ENCODE data around the gene PUS7L. TPM values are rescaled to one million over a fixed set of nuclear protein-coding genes. Genes with fewer than 3 reads are reported as not detected.

Gene PUS7L
- total and polyA plus RNA-seq, 4 experiments from 2014 or later: 25.4 to 26.8 (median 25.5) TPM

GRCh38 chr12:43736927-43737440 lies 21.6 kb downstream of the PUS7L start:
- ChIA-PET CTCF (ENCODE audit: partially characterized antibody) (no interaction called here), POLR2A (ENCODE audit: partially characterized antibody) (no interaction called here)
- peaks cover 0 to 1% (median 0%) of the 10 kb centered on the region in 4 donors for H3K4me1 Mint-ChIP-seq
- H3K27me3 Mint-ChIP-seq: no peaks in the 10 kb centered on the region
- no peaks in the 10 kb centered on the region for H3K9me3 Mint-ChIP-seq
- no peak overlapping the region for H3K4me3 ChIP-seq (ENCODE audit: low read length in 2 of 2)
- H3K4me1 ChIP-seq (ENCODE audit: insufficient read depth, low read length): no peaks in the 10 kb centered on the region
- no peak overlapping the region for H3K4me3 Mint-ChIP-seq
- intact Hi-C loops (cut with micrococcal nuclease): no loop called here
- H3K27ac Mint-ChIP-seq: no peak overlapping the region
- no peak for DNase-seq
- H3K36me3 ChIP-seq (ENCODE audit: insufficient read depth, low read length): peaks cover 10% of the 10 kb centered on the region
- H3K27me3 ChIP-seq (ENCODE audit: insufficient read depth, low read length): no peaks in the 10 kb centered on the region
- no peak overlapping the region for H3K27ac ChIP-seq (ENCODE audit: low read depth, low read length)
- no peaks in the 10 kb centered on the region for H3K9me3 ChIP-seq (ENCODE audit: control insufficient read depth in 1 of 2, low read length in 2 of 2)
- H3K36me3 Mint-ChIP-seq: peaks cover 40 to 58% of the 10 kb centered on the region in 2 donors

GRCh38 chr12:43733687-43734086 lies 24.9 kb downstream of the PUS7L start:
- POLR2A ChIA-PET (ENCODE audit: partially characterized antibody): no interaction called here
- DNase-seq: no peak
- Mint-ChIP-seq H3K27ac (peak overlapping the region in 3 of 7 donors; percentile 21 to 63 (median 43)), H3K9me3 (no peaks in the 10 kb centered on the region), H3K27me3 (no peaks in the 10 kb centered on the region), H3K4me3 (no peak overlapping the region), H3K4me1 (peaks cover 0 to 6% (median 3%) of the 10 kb centered on the region in 4 donors), H3K36me3 (peaks cover 41 to 59% of the 10 kb centered on the region in 2 donors)
- Histone ChIP-seq H3K9me3 (ENCODE audit: control insufficient read depth in 1 of 2, low read length in 2 of 2) (no peaks in the 10 kb centered on the region), H3K36me3 (ENCODE audit: insufficient read depth, low read length) (peaks cover 14% of the 10 kb centered on the region), H3K27ac (ENCODE audit: low read depth, low read length) (no peak overlapping the region), H3K27me3 (ENCODE audit: insufficient read depth, low read length) (no peaks in the 10 kb centered on the region), H3K4me3 (ENCODE audit: low read length in 2 of 2) (no peak overlapping the region), H3K4me1 (ENCODE audit: insufficient read depth, low read length) (no peaks in the 10 kb centered on the region)
- intact Hi-C loops (cut with micrococcal nuclease): no loop called here
- CTCF ChIA-PET (ENCODE audit: partially characterized antibody): no interaction called here

GRCh38 chr12:43730283-43730682 lies 28.3 kb downstream of the PUS7L start:
- Histone ChIP-seq H3K27ac (ENCODE audit: low read depth, low read length) (no peak overlapping the region), H3K4me1 (ENCODE audit: insufficient read depth, low read length) (no peaks in the 10 kb centered on the region), H3K4me3 (ENCODE audit: low read length in 2 of 2) (no peak overlapping the region), H3K27me3 (ENCODE audit: insufficient read depth, low read length) (no peaks in the 10 kb centered on the region), H3K9me3 (ENCODE audit: control insufficient read depth in 1 of 2, low read length in 2 of 2) (no peaks in the 10 kb centered on the region), H3K36me3 (ENCODE audit: insufficient read depth, low read length) (peaks cover 10% of the 10 kb centered on the region)
- intact Hi-C loops (cut with micrococcal nuclease): no loop called here
- no peak overlapping the region for H3K4me3 Mint-ChIP-seq
- no peaks in the 10 kb centered on the region for H3K9me3 Mint-ChIP-seq
- H3K27ac Mint-ChIP-seq: peak overlapping the region in 4 of 7 donors; percentile 4 to 75 (median 33)
- ChIA-PET POLR2A (ENCODE audit: partially characterized antibody) (no interaction called here), CTCF (ENCODE audit: partially characterized antibody) (interaction anchor here (0.6 kb wide), 1 partner anchor 541 kb away, joined by 3 read pairs; no protein-coding TSS in a partner anchor)
- H3K27me3 Mint-ChIP-seq: no peaks in the 10 kb centered on the region
- peaks cover 25 to 48% of the 10 kb centered on the region in 2 donors for H3K36me3 Mint-ChIP-seq
- peak in 3 of 5 donors; percentile 1 to 12 (median 6) for DNase-seq
- H3K4me1 Mint-ChIP-seq: peaks cover 0 to 6% (median 3%) of the 10 kb centered on the region in 4 donors

DNA sequence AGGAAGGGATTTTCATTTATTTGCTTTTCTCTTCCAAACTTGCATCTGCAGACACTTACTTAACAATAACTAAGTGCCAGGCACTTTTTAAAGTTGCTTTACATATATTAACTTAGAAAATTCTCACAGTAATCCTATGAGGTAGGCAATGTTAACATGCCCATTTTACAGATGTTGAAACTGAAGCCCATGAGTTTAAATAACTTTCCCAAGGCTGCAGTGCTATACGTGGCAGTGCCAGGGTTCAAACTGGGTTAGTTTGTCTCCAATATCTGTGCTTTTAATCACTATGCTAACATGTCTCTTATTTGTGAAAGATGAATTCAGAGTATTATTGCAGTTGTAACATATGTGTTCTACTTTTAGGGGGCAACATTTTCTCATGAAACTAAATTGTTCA lies 29.9 kb downstream of the PUS7L start:
- H3K4me3 Mint-ChIP-seq: no peak overlapping the region
- H3K36me3 Mint-ChIP-seq: peaks cover 22 to 37% of the 10 kb centered on the region in 2 donors
- Histone ChIP-seq H3K9me3 (ENCODE audit: control insufficient read depth in 1 of 2, low read length in 2 of 2) (no peaks in the 10 kb centered on the region), H3K4me3 (ENCODE audit: low read length in 2 of 2) (no peak overlapping the region), H3K27ac (ENCODE audit: low read depth, low read length) (no peak overlapping the region), H3K36me3 (ENCODE audit: insufficient read depth, low read length) (peaks cover 4% of the 10 kb centered on the region), H3K27me3 (ENCODE audit: insufficient read depth, low read length) (no peaks in the 10 kb centered on the region), H3K4me1 (ENCODE audit: insufficient read depth, low read length) (no peaks in the 10 kb centered on the region)
- POLR2A ChIA-PET (ENCODE audit: partially characterized antibody): no interaction called here
- H3K9me3 Mint-ChIP-seq: no peaks in the 10 kb centered on the region
- H3K27me3 Mint-ChIP-seq: no peaks in the 10 kb centered on the region
- CTCF ChIA-PET (ENCODE audit: partially characterized antibody): no interaction called here
- peaks cover 0 to 6% (median 3%) of the 10 kb centered on the region in 4 donors for H3K4me1 Mint-ChIP-seq
- DNase-seq: no peak
- intact Hi-C loops (cut with micrococcal nuclease): loop anchor here (5.0 kb wide), 1 partner anchor 1246 kb away; no protein-coding TSS in a partner anchor
- no peak overlapping the region for H3K27ac Mint-ChIP-seq

DNA sequence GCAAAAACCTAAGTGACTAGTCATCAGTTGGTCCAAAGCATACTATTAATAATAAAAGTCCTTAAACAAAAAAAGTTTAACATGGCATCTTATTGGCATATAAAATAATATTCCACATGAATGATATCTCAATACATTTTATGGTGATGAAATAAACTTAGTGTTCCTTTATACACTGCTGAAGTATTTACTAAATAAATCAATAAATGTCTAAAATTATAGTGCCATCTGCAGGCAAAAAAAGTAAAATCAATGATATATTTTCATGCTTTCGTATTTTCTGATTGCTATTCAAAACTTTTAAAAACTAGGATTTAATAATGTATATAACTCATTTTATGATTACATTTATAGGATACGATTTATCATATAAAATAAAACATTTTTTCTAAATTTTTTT lies 30.5 kb downstream of the PUS7L start:
- H3K36me3 ChIP-seq (ENCODE audit: insufficient read depth, low read length): peaks cover 4% of the 10 kb centered on the region
- no peak overlapping the region for H3K4me3 Mint-ChIP-seq
- no peaks in the 10 kb centered on the region for H3K9me3 ChIP-seq (ENCODE audit: control insufficient read depth in 1 of 2, low read length in 2 of 2)
- DNase-seq: peak in 3 of 5 donors; percentile 2 to 6 (median 3)
- H3K36me3 Mint-ChIP-seq: peaks cover 23 to 36% of the 10 kb centered on the region in 2 donors
- intact Hi-C loops (cut with micrococcal nuclease): loop anchor here (5.0 kb wide), 1 partner anchor 1246 kb away; no protein-coding TSS in a partner anchor
- H3K4me1 ChIP-seq (ENCODE audit: insufficient read depth, low read length): no peaks in the 10 kb centered on the region
- no peak overlapping the region for H3K27ac ChIP-seq (ENCODE audit: low read depth, low read length)
- H3K9me3 Mint-ChIP-seq: no peaks in the 10 kb centered on the region
- H3K27me3 ChIP-seq (ENCODE audit: insufficient read depth, low read length): no peaks in the 10 kb centered on the region
- H3K4me1 Mint-ChIP-seq: peaks cover 0 to 6% (median 3%) of the 10 kb centered on the region in 4 donors
- H3K27ac Mint-ChIP-seq: no peak overlapping the region
- ChIA-PET CTCF (ENCODE audit: partially characterized antibody) (interaction anchor here (0.7 kb wide), 1 partner anchor 623 kb away, joined by 3 read pairs; no protein-coding TSS in a partner anchor), POLR2A (ENCODE audit: partially characterized antibody) (no interaction called here)
- H3K27me3 Mint-ChIP-seq: no peaks in the 10 kb centered on the region
- no peak overlapping the region for H3K4me3 ChIP-seq (ENCODE audit: low read length in 2 of 2)

- Histone ChIP-seq H3K4me3 (ENCODE audit: low read length in 2 of 2) (no peak overlapping the region), H3K9me3 (ENCODE audit: control insufficient read depth in 1 of 2, low read length in 2 of 2) (no peaks in the 10 kb centered on the region), H3K27ac (ENCODE audit: low read depth, low read length) (no peak overlapping the region), H3K4me1 (ENCODE audit: insufficient read depth, low read length) (no peaks in the 10 kb centered on the region), H3K36me3 (ENCODE audit: insufficient read depth, low read length) (no peaks in the 10 kb centered on the region), H3K27me3 (ENCODE audit: insufficient read depth, low read length) (no peaks in the 10 kb centered on the region)
- Mint-ChIP-seq H3K27me3 (no peaks in the 10 kb centered on the region), H3K4me3 (no peak overlapping the region), H3K36me3 (peaks cover 3 to 26% of the 10 kb centered on the region in 2 donors), H3K4me1 (no peaks in the 10 kb centered on the region), H3K9me3 (peaks cover 0 to 2% (median 0%) of the 10 kb centered on the region in 8 donors), H3K27ac (no peak overlapping the region)
- intact Hi-C loops (cut with micrococcal nuclease): no loop called here
- CTCF ChIA-PET (ENCODE audit: partially characterized antibody): no interaction called here
- POLR2A ChIA-PET (ENCODE audit: partially characterized antibody): no interaction called here
- no peak for DNase-seq
Measured at GRCh38 chr12:43723134-43723533, 35.5 kb downstream of the PUS7L start.

- no peaks in the 10 kb centered on the region for H3K36me3 ChIP-seq (ENCODE audit: insufficient read depth, low read length)
- CTCF ChIA-PET (ENCODE audit: partially characterized antibody): no interaction called here
Measured at GRCh38 chr12:43722621-43723020, 36.0 kb downstream of the PUS7L start.

More at GRCh38 chr12:43722621-43723020, 36.0 kb downstream of the PUS7L start:
- Mint-ChIP-seq H3K4me1 (no peaks in the 10 kb centered on the region), H3K4me3 (no peak overlapping the region), H3K27ac (no peak overlapping the region), H3K36me3 (peaks cover 3 to 26% of the 10 kb centered on the region in 2 donors), H3K27me3 (no peaks in the 10 kb centered on the region), H3K9me3 (peaks cover 0 to 2% (median 0%) of the 10 kb centered on the region in 8 donors)
- H3K4me1 ChIP-seq (ENCODE audit: insufficient read depth, low read length): no peaks in the 10 kb centered on the region
- no peak overlapping the region for H3K4me3 ChIP-seq (ENCODE audit: low read length in 2 of 2)
- POLR2A ChIA-PET (ENCODE audit: partially characterized antibody): no interaction called here
- no peaks in the 10 kb centered on the region for H3K9me3 ChIP-seq (ENCODE audit: control insufficient read depth in 1 of 2, low read length in 2 of 2)
- no peak overlapping the region for H3K27ac ChIP-seq (ENCODE audit: low read depth, low read length)
- no peaks in the 10 kb centered on the region for H3K27me3 ChIP-seq (ENCODE audit: insufficient read depth, low read length)
- DNase-seq: no peak
- intact Hi-C loops (cut with micrococcal nuclease): no loop called here

Measured in CD4-positive, alpha-beta memory T cell (primary cell).